Adrenal gland (tissue), 12 donors: ENCODE results near the gene SYNGR4. TPM values are rescaled to one million over a fixed set of nuclear protein-coding genes. Genes with fewer than 3 reads are reported as not detected.

Experiments
- DNase-seq, 7 donors: peaks; one replicate each; pipeline ENCODE4 v3.0.0-alpha.2; 2019 to 2020
- H3K27ac ChIP-seq, 5 donors: fragments of 200-600 bp; sonication (generic) in 4 of 5; 1 replicate in 3 of 5; 2 replicates in 2 of 5; pipeline versions ENCODE4 v1.5.1 to v1.8.0; 2016 to 2020; ENCODE audit warnings: mild to moderate bottlenecking in 1 of 5
- H3K27me3 ChIP-seq: fragments of 200-600 bp; 2 replicates; pipeline ENCODE4 v1.8.0; 2021
- H3K36me3 ChIP-seq, 2 donors: fragments of 200-600 bp; replicated peaks in 1 of 2; 1 replicate in 1 of 2; 2 replicates in 1 of 2; pipeline versions ENCODE4 v1.5.1 to v1.8.0; 2018 to 2022
- H3K4me1 ChIP-seq, 2 donors: fragments of 200-600 bp; replicated peaks in 1 of 2; 1 replicate in 1 of 2; 2 replicates in 1 of 2; pipeline versions ENCODE4 v1.5.1 to v1.8.0; 2018 to 2021
- H3K4me3 ChIP-seq, 4 donors: fragments of 200-600 bp; sonication (generic) in 3 of 4; one replicate each; pipeline ENCODE4 v1.5.1; 2016 to 2018
- H3K9me3 ChIP-seq, 3 donors: fragments of 200-600 bp; sonication (generic) in 1 of 3; replicated peaks in 1 of 3; 1 replicate in 2 of 3; 2 replicates in 1 of 3; pipeline versions ENCODE4 v1.5.1 to v1.8.0; 2016 to 2021
- POLR2A ChIP-seq, 2 donors: fragments of 450-650 bp; IDR thresholded peaks; one replicate each; pipeline ENCODE4 v1.6.1; 2017; ENCODE audit warnings: antibody characterized with exemption in 2 of 2, mild to moderate bottlenecking in 2 of 2, moderate library complexity in 1 of 2
- WGBS, 4 donors: extraction: QIAGEN DNeasy Blood & Tissue Kit in 2 of 4; methylation state at CpG; one replicate each; pipeline versions ENCODE4 v1.1.5 to v1.1.7; 2013 to 2017; 5-methylcytosine and 5-hydroxymethylcytosine counted together
- intact Hi-C, 2 donors: fragments of 100-400 bp; cut with DNase I; formaldehyde crosslinking; loops; one replicate each; pipeline versions ENCODE4 v1.14.1 to v1.15.0; 2022 to 2023
- polyA plus RNA-seq, 3 donors: library from polyadenylated mRNA; stranded (reverse); fragments of 200-250 nt in 2 of 3; fragments of 350-450 nt in 1 of 3; fragmentation: Illumina TruSeq in 1 of 3; extraction: RNeasy Lipid Tissue Mini Kit (QIAGEN cat#74804) in 1 of 3; gene quantifications; one replicate each; pipeline ENCODE4 v1.2.3, GENCODE V29; 2013 to 2014
- total RNA-seq, 9 donors: library from RNA; depleted of rRNA in 4 of 9; stranded (reverse); fragments of >200 nt in 4 of 9; fragments of 120-200 nt in 1 of 9; fragmentation: NEBNext Ultra II Directional in 1 of 9; extraction: Animal tissue kit (Norgen Biotek cat#: 25700) in 1 of 9; gene quantifications; one replicate each; pipeline versions ENCODE4 v1.1.0 to v1.2.4, GENCODE V29; 2013 to 2023
- TF ChIP-seq, protein P1 (sequence below), 6 experiments: fragments of 450-650 bp in 4 of 6; fragments of 200-600 bp in 2 of 6; sonication (generic) in 1 of 6; IDR thresholded peaks; 1 replicate in 5 of 6; 2 replicates in 1 of 6; pipeline versions ENCODE4 v1.5.1 to v1.8.0; 2016 to 2021; ENCODE audit warnings: antibody characterized with exemption in 6 of 6, mild to moderate bottlenecking in 2 of 6, moderate library complexity in 1 of 6
- donor health status: healthy with polysubstance abuse.
- donor health status: Bipolar disorder and iron deficiency.
- donor health status: DM: yes; HTN: yes; CAD: no.
- donor health status: DM: no; HTN: no; CAD: no.
- donor health status: DM: no; HTN: no; CAD: no.
- donor health status: DM: yes; HTN: yes; CAD: no.

SYNGR4 gene
- total and polyA plus RNA-seq, 12 donors, result 0.13 TPM; not detected in 11

- WGBS, 4 donors, result 43 to 53% (median 49%) methylated on average over 15 to 16 of the region's 16 CpGs
- Histone ChIP-seq H3K4me1 (peaks cover 15 to 31% of the 10 kb centered on the region in 2 donors), H3K27ac (peak overlapping the region in 1 of 5 donors; percentile 98), H3K27me3 (no peaks in the 10 kb centered on the region), H3K36me3 (no peaks in the 10 kb centered on the region), H3K9me3 (no peaks in the 10 kb centered on the region), H3K4me3 (no peak overlapping the region)
- TF ChIP-seq, protein P1, sequence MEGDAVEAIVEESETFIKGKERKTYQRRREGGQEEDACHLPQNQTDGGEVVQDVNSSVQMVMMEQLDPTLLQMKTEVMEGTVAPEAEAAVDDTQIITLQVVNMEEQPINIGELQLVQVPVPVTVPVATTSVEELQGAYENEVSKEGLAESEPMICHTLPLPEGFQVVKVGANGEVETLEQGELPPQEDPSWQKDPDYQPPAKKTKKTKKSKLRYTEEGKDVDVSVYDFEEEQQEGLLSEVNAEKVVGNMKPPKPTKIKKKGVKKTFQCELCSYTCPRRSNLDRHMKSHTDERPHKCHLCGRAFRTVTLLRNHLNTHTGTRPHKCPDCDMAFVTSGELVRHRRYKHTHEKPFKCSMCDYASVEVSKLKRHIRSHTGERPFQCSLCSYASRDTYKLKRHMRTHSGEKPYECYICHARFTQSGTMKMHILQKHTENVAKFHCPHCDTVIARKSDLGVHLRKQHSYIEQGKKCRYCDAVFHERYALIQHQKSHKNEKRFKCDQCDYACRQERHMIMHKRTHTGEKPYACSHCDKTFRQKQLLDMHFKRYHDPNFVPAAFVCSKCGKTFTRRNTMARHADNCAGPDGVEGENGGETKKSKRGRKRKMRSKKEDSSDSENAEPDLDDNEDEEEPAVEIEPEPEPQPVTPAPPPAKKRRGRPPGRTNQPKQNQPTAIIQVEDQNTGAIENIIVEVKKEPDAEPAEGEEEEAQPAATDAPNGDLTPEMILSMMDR (IDR thresholded peaks at IDR 0.05), result peak; percentile 53 to 82 (median 73)
- no peak for TF ChIP-seq POLR2A (IDR thresholded peaks at IDR 0.05)
- intact Hi-C loops, result loop anchor here in 1 of 2 donors (10.0 kb wide), 1 partner anchor 265 kb away; no protein-coding TSS in a partner anchor
- DNase-seq, result peak; percentile 76 to 93 (median 87)
Measured at GRCh38 chr19:48319647-48320541, 44.3 kb upstream of the SYNGR4 start.

DNA sequence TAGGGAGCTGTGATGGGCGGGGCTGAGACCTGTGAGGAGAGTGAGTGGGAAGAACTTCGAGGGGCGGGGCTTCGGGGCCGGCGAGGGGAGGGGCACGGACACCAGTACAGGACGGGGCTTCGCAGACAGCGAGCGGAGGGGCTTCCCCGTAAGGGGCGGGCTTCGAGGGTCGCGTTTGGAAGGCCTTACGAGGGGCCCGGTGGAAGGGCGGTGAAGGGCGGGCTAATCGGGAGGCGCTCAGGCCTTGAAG is 42.9 kb upstream of the SYNGR4 start:
- peak; percentile 97 to 99 (median 98) for DNase-seq
- Histone ChIP-seq H3K36me3 (no peaks in the 10 kb centered on the region), H3K4me1 (peaks cover 22 to 39% of the 10 kb centered on the region in 2 donors), H3K9me3 (no peaks in the 10 kb centered on the region), H3K4me3 (peak overlapping the region in 3 of 4 donors; percentile 32 to 65 (median 33)), H3K27me3 (no peaks in the 10 kb centered on the region), H3K27ac (peak overlapping the region; percentile 93 to 99 (median 97))
- TF ChIP-seq, protein P1 (IDR thresholded peaks at IDR 0.05), result no peak
- WGBS, 4 donors, result 0 to 1% (median 0%) methylated on average over 11 to 22 of the region's 22 CpGs; no CpG with 5 or more reads in 1 of the 4 donors
- intact Hi-C loops, result no loop called here

DNA sequence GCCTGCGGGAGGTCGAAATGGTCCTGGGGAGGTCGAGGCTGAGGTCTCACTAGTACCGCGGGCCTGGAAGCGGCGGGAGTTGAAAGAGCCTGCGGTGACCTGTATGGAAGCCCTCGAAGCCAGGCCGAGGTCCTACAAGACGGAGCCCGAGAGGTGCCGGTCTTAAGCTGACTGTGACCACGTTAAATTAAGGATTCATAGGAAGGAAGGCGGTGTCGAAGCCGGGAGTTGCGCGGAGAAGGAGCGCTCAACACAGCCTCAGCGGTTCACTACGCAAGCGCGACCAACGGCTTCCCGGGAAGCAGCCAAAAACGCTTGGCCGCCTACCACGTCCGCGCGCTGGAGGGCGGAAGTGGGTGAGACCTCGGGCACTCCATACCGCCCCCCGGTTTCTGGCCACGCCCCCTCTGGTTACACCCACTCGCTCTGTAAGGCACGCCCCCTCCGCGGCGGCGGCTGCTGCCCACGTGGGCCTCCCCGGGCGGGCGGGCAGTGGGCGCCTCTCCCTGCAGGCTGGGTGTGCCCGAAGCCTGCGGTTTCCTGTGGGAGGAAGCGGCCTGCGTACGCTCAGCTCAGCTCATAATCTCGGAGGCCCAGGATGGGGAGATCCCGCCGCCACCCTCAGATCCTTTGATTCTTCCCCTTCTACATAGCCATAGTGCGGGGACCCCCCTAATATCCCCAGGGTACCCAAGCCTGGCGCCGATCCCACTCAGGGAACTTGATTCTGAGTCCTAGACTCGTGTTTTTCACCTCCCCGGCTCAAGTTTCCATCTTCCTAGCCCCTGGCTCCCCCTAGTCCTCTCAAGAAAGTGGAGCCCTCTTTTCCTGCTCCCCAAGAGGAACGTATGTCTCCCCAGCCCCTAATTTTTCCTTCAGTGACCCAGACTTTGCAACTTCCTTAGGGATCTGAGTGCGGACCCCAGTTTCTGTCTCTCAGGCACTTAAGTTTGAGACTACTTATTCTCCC is 42.3 kb upstream of the SYNGR4 start:
- intact Hi-C loops, result no loop called here
- WGBS, 4 donors, result 2 to 11% (median 5%) methylated on average over 10 to 63 of the region's 63 CpGs
- H3K4me3 ChIP-seq, result peak overlapping the region in 3 of 4 donors; percentile 32 to 65 (median 33)
- no peaks in the 10 kb centered on the region for H3K9me3 ChIP-seq
- no peaks in the 10 kb centered on the region for H3K36me3 ChIP-seq
- TF ChIP-seq POLR2A (IDR thresholded peaks at IDR 0.05), result peak; percentile 43 to 93
- TF ChIP-seq, protein P1 (IDR thresholded peaks at IDR 0.05), result peak in 2 of 6 experiments; percentile 8 to 17
- H3K27me3 ChIP-seq, result no peaks in the 10 kb centered on the region
- peak; percentile 98 to 100 (median 99) for DNase-seq
- H3K4me1 ChIP-seq, result peaks cover 29 to 44% of the 10 kb centered on the region in 2 donors
- H3K27ac ChIP-seq, result peak overlapping the region; percentile 93 to 99 (median 97)
